HepG2 (cell line): ENCODE measurements around the gene CABP4. TPM values are rescaled to one million over a fixed set of nuclear protein-coding genes. Genes with fewer than 3 reads are reported as not detected.
A peak's percentile ranks its signal among the peaks of the same experiment; 100 is the strongest.

Experiments used
- AKAP8 ChIP-seq: sonication (generic); formaldehyde crosslinking; IDR thresholded peaks from 2 replicates; pipeline ENCODE4 v1.5.1; 2020; ENCODE audit warnings: mild to moderate bottlenecking, missing genetic modification reagents
- BRD4 ChIP-seq: sonication (generic); formaldehyde crosslinking; IDR thresholded peaks from 2 replicates; pipeline ENCODE4 v1.4.0; 2020; ENCODE audit warnings: missing genetic modification reagents
- GTF2F1 ChIP-seq: fragments of 150-350 bp; IDR thresholded peaks from 2 replicates; pipeline ENCODE4 v1.6.1; 2014; ENCODE audit warnings: low read length
- ISX ChIP-seq: sonication (generic); formaldehyde crosslinking; conservative IDR thresholded peaks from 2 replicates; pipeline ENCODE4 v1.5.0; 2020; ENCODE audit warnings: missing genetic modification reagents
- MYC ChIP-seq: sonication (generic); formaldehyde crosslinking; IDR thresholded peaks from 2 replicates; pipeline ENCODE4 v1.9.0; 2021; ENCODE audit warnings: missing genetic modification reagents, borderline replicate concordance
- POLR2A ChIP-seq, 2 experiments: IDR thresholded peaks; 2 replicates each; pipeline ENCODE4 v1.6.1; 2011; ENCODE audit warnings: low read depth in 2 of 2, low read length in 2 of 2, mild to moderate bottlenecking in 1 of 2, moderate library complexity in 1 of 2; ENCODE audit not compliant: insufficient read depth in 1 of 2
- RBFOX2 ChIP-seq: fragments of 200-400 bp; formaldehyde crosslinking; IDR thresholded peaks from 2 replicates; pipeline ENCODE4 v1.6.1; 2017; ENCODE audit warnings: low read depth, mild to moderate bottlenecking, low read length
- TCF12 ChIP-seq, 2 experiments: fragments of 450-650 bp in 1 of 2; sonication (generic) in 1 of 2; formaldehyde crosslinking in 1 of 2; IDR thresholded peaks; 2 replicates each; pipeline versions ENCODE4 v1.6.1 to v1.8.0; 2017 to 2022; ENCODE audit warnings: antibody characterized with exemption in 1 of 2, mild to moderate bottlenecking in 1 of 2, missing genetic modification reagents in 1 of 2, moderate library complexity in 1 of 2
- ZEB1 ChIP-seq: IDR thresholded peaks from 2 replicates; pipeline ENCODE4 v1.6.1; 2012; ENCODE audit warnings: mild to moderate bottlenecking, low read depth, inconsistent platforms; ENCODE audit not compliant: insufficient replicate concordance
- ZNF205 ChIP-seq: IDR thresholded peaks from 2 replicates; pipeline ENCODE4 v1.6.1; 2018; ENCODE audit warnings: missing biosample characterization, missing genetic modification reagents
- ZNF333 ChIP-seq: sonication (generic); formaldehyde crosslinking; IDR thresholded peaks from 2 replicates; pipeline ENCODE4 v1.4.0; 2020; ENCODE audit warnings: mild to moderate bottlenecking, missing genetic modification reagents, borderline replicate concordance
- ZNF629 ChIP-seq: sonication (generic); formaldehyde crosslinking; conservative IDR thresholded peaks from 2 replicates; pipeline ENCODE4 v1.5.0; 2020; ENCODE audit warnings: missing genetic modification reagents
- ZNF761 ChIP-seq: sonication (generic); formaldehyde crosslinking; conservative IDR thresholded peaks from 2 replicates; pipeline ENCODE4 v1.4.0; 2020; ENCODE audit warnings: mild to moderate bottlenecking, missing genetic modification reagents
- ZNF883 ChIP-seq: sonication (generic); formaldehyde crosslinking; IDR thresholded peaks from 2 replicates; pipeline ENCODE4 v1.5.1; 2020; ENCODE audit warnings: mild to moderate bottlenecking, missing genetic modification reagents; ENCODE audit errors: not compliant biosample characterization
- ZSCAN21 ChIP-seq: sonication (generic); formaldehyde crosslinking; IDR thresholded peaks from 2 replicates; pipeline ENCODE4 v1.8.0; 2022; ENCODE audit warnings: mild to moderate bottlenecking, missing genetic modification reagents, moderate library complexity, borderline replicate concordance
- polyA plus RNA-seq, 8 experiments: library from polyadenylated mRNA; depleted of rRNA in 3 of 8; stranded (reverse) in 7 of 8; unstranded in 1 of 8; fragments of >200 nt; fragmentation: Illumina TruSeq in 4 of 8; extraction: Trizol in 4 of 8; gene quantifications; 2 replicates each; pipeline versions ENCODE4 v1.2.1 to v1.2.3, GENCODE V29; 2011 to 2016; ENCODE audit warnings: low read depth in 4 of 8, missing spikeins in 1 of 8, mixed read lengths in 1 of 8; ENCODE audit not compliant: insufficient read depth in 1 of 8
- total RNA-seq, 5 experiments: library from RNA; depleted of rRNA; stranded (reverse); fragments of >200 nt; fragmentation: Illumina TruSeq; extraction: Trizol; gene quantifications; 2 replicates each; pipeline ENCODE4 v1.2.3, GENCODE V29; 2016; ENCODE audit warnings: low read depth in 1 of 5
- TF ChIP-seq, protein P1 (sequence below): sonication (generic); formaldehyde crosslinking; IDR thresholded peaks from 2 replicates; pipeline ENCODE4 v1.9.0; 2022; ENCODE audit warnings: low read depth, missing genetic modification reagents
- TF ChIP-seq, protein P2 (sequence below), 2 experiments: sonication (generic) in 1 of 2; formaldehyde crosslinking in 1 of 2; IDR thresholded peaks; 2 replicates each; pipeline versions ENCODE4 v1.6.1 to v1.9.0; 2014 to 2022; ENCODE audit warnings: antibody characterized with exemption in 1 of 2, borderline replicate concordance in 1 of 2, inconsistent platforms in 1 of 2, low read depth in 1 of 2, missing genetic modification reagents in 1 of 2
- TF ChIP-seq, protein P3 (sequence below): sonication (generic); formaldehyde crosslinking; IDR thresholded peaks from 2 replicates; pipeline ENCODE4 v1.9.0; 2021; ENCODE audit warnings: missing genetic modification reagents, borderline replicate concordance

The CABP4 gene
- total and polyA plus RNA-seq, 2 of the 13 experiments (the other 11 are each of a cell fraction or from before 2014, with no cell fraction given): not detected

DNA sequence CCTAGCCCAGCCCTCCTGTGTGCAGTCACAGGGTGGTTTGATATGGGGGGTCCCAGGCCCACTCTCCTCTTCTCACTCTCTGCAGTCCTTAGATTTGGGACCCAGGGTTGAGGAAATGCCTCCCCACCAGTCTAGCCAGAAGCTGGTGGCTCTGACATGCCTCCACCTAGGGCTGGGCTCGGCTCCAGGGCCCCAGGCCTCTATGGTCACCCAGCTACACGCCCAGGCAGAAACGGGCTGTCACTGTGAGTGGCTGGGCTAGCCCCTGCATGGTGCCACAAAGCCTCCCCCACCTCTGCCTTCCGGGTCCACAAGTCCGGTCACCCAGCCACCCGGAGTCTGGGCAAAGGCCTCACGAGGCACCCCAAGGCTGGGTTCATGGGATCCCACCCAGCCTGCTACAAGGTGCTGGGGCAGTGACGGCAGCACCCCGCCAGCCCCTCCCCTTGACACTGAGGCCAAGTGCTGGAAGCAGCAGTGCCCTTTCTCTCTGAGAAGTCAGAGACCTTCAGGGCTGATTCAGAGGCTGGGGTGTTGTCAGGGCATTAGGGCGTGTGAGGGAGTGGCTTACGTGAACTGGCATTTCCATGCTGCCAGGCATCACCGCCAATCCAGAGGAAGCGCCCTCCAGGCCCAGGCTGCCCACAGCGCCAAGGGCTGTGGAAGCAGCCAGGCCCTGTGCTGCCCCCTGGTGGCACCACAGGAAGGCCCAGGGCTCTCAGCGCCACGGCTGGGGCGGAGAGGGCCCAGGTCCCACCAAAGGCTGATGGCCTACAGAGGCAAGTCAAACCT, 50.6 kb downstream of the CABP4 start (continued):
- TF ChIP-seq, protein P1, sequence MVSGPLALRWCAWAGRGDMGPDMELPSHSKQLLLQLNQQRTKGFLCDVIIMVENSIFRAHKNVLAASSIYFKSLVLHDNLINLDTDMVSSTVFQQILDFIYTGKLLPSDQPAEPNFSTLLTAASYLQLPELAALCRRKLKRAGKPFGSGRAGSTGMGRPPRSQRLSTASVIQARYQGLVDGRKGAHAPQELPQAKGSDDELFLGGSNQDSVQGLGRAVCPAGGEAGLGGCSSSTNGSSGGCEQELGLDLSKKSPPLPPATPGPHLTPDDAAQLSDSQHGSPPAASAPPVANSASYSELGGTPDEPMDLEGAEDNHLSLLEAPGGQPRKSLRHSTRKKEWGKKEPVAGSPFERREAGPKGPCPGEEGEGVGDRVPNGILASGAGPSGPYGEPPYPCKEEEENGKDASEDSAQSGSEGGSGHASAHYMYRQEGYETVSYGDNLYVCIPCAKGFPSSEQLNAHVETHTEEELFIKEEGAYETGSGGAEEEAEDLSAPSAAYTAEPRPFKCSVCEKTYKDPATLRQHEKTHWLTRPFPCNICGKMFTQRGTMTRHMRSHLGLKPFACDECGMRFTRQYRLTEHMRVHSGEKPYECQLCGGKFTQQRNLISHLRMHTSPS (CRISPR knock-in tag): peak; percentile 97
- TF ChIP-seq ZNF629 (CRISPR knock-in tag) (0 out of 2 replicates have a peak, but pooled peaks have one; percentile 15), MYC (peak; percentile 22; the same call in 1 of the 2 replicates), ZNF883 (CRISPR knock-in tag) (peak; percentile 69), ZNF761 (CRISPR knock-in tag) (0 out of 2 replicates have a peak, but pooled peaks have one; percentile 78), ZEB1 (no peak), POLR2A (IDR thresholded peaks at IDR 0.05; ENCODE audit: insufficient read depth in 1 of 2, low read depth in 2 of 2, low read length in 2 of 2) (no peak), RBFOX2 (peak; percentile 36), ZNF333 (CRISPR knock-in tag) (no peak), TCF12 (IDR thresholded peaks at IDR 0.05) (no peak), TCF12 (CRISPR knock-in tag; IDR thresholded peaks at IDR 0.05) (no peak), ISX (CRISPR knock-in tag) (no peak), ZNF205 (CRISPR knock-in tag) (peak; percentile 28; the same call in 1 of the 2 replicates), GTF2F1 (no peak), ZSCAN21 (peak; percentile 69; the same call in 1 of the 2 replicates), AKAP8 (CRISPR knock-in tag) (0 out of 2 replicates have a peak, but pooled peaks have one; percentile 53), BRD4 (CRISPR knock-in tag) (no peak)
- TF ChIP-seq, protein P2, sequence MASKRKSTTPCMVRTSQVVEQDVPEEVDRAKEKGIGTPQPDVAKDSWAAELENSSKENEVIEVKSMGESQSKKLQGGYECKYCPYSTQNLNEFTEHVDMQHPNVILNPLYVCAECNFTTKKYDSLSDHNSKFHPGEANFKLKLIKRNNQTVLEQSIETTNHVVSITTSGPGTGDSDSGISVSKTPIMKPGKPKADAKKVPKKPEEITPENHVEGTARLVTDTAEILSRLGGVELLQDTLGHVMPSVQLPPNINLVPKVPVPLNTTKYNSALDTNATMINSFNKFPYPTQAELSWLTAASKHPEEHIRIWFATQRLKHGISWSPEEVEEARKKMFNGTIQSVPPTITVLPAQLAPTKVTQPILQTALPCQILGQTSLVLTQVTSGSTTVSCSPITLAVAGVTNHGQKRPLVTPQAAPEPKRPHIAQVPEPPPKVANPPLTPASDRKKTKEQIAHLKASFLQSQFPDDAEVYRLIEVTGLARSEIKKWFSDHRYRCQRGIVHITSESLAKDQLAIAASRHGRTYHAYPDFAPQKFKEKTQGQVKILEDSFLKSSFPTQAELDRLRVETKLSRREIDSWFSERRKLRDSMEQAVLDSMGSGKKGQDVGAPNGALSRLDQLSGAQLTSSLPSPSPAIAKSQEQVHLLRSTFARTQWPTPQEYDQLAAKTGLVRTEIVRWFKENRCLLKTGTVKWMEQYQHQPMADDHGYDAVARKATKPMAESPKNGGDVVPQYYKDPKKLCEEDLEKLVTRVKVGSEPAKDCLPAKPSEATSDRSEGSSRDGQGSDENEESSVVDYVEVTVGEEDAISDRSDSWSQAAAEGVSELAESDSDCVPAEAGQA (IDR thresholded peaks at IDR 0.05; ENCODE audit: low read depth): peak; percentile 10
- TF ChIP-seq, protein P2 (CRISPR knock-in tag; IDR thresholded peaks at IDR 0.05; ENCODE audit: borderline replicate concordance): no peak
- TF ChIP-seq, protein P3, sequence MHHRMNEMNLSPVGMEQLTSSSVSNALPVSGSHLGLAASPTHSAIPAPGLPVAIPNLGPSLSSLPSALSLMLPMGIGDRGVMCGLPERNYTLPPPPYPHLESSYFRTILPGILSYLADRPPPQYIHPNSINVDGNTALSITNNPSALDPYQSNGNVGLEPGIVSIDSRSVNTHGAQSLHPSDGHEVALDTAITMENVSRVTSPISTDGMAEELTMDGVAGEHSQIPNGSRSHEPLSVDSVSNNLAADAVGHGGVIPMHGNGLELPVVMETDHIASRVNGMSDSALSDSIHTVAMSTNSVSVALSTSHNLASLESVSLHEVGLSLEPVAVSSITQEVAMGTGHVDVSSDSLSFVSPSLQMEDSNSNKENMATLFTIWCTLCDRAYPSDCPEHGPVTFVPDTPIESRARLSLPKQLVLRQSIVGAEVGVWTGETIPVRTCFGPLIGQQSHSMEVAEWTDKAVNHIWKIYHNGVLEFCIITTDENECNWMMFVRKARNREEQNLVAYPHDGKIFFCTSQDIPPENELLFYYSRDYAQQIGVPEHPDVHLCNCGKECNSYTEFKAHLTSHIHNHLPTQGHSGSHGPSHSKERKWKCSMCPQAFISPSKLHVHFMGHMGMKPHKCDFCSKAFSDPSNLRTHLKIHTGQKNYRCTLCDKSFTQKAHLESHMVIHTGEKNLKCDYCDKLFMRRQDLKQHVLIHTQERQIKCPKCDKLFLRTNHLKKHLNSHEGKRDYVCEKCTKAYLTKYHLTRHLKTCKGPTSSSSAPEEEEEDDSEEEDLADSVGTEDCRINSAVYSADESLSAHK (CRISPR knock-in tag): no peak
